Spleen (tissue), 11 donors: Measurements from ENCODE around the gene GP1BB. TPM values are rescaled to one million over a fixed set of nuclear protein-coding genes. Genes with fewer than 3 reads are reported as not detected.

ENCODE experiments used
- DNase-seq: peaks from one replicate; pipeline ENCODE4 v3.0.0-alpha.2; 2020
- H3K27ac ChIP-seq, 8 donors: fragments of 200-600 bp; sonication (generic) in 7 of 8; 1 replicate in 4 of 8; 2 replicates in 4 of 8; pipeline versions ENCODE4 v1.5.0 to v1.8.0; 2016 to 2021; ENCODE audit warnings: inconsistent platforms in 4 of 8, mild to moderate bottlenecking in 4 of 8, moderate library complexity in 1 of 8
- H3K27me3 ChIP-seq, 7 donors: fragments of 200-600 bp; sonication (generic) in 6 of 7; replicated peaks in 1 of 7; 1 replicate in 4 of 7; 2 replicates in 3 of 7; pipeline versions ENCODE4 v1.5.0 to v1.8.0; 2016 to 2021; ENCODE audit warnings: inconsistent platforms in 3 of 7, mild to moderate bottlenecking in 1 of 7
- H3K36me3 ChIP-seq, 6 donors: fragments of 200-600 bp; sonication (generic) in 5 of 6; 1 replicate in 4 of 6; 2 replicates in 2 of 6; pipeline versions ENCODE4 v1.5.0 to v1.8.0; 2016 to 2021; ENCODE audit warnings: inconsistent platforms in 2 of 6
- H3K4me1 ChIP-seq, 6 donors: fragments of 200-600 bp; sonication (generic) in 5 of 6; 1 replicate in 3 of 6; 2 replicates in 3 of 6; pipeline versions ENCODE4 v1.5.0 to v1.8.0; 2016 to 2021; ENCODE audit warnings: inconsistent platforms in 3 of 6
- H3K4me3 ChIP-seq, 8 donors: fragments of 200-600 bp; sonication (generic) in 7 of 8; 1 replicate in 4 of 8; 2 replicates in 4 of 8; pipeline versions ENCODE4 v1.5.0 to v1.8.0; 2016 to 2021; ENCODE audit warnings: inconsistent platforms in 4 of 8, mild to moderate bottlenecking in 4 of 8, moderate library complexity in 2 of 8
- H3K9me3 ChIP-seq, 8 donors: fragments of 200-600 bp; sonication (generic) in 7 of 8; 1 replicate in 4 of 8; 2 replicates in 4 of 8; pipeline versions ENCODE4 v1.5.0 to v1.8.0; 2016 to 2021; ENCODE audit warnings: inconsistent platforms in 4 of 8
- CTCF ChIP-seq, 11 experiments: fragments of 200-600 bp in 7 of 11; fragments of 450-650 bp in 4 of 11; sonication (generic) in 4 of 11; IDR thresholded peaks in 8 of 11; conservative IDR thresholded peaks in 3 of 11; 1 replicate in 7 of 11; 2 replicates in 4 of 11; pipeline versions ENCODE4 v1.4.0 to v1.8.0; 2016 to 2021; ENCODE audit warnings: antibody characterized with exemption in 11 of 11, inconsistent platforms in 4 of 11, mild to moderate bottlenecking in 1 of 11
- POLR2A ChIP-seq, 3 donors: fragments of 450-650 bp; IDR thresholded peaks; one replicate each; pipeline ENCODE4 v1.5.1; 2017; ENCODE audit warnings: antibody characterized with exemption in 3 of 3, mild to moderate bottlenecking in 1 of 3
- POLR2AphosphoS5 ChIP-seq, 3 donors: sonication (generic); formaldehyde crosslinking; IDR thresholded peaks; one replicate each; pipeline ENCODE4 v1.5.1; 2017; ENCODE audit warnings: antibody characterized with exemption in 3 of 3
- WGBS, 5 donors: extraction: QIAGEN DNeasy Blood & Tissue Kit in 3 of 5; methylation state at CpG; one replicate each; pipeline versions ENCODE4 v1.1.5 to v1.1.7; 2013 to 2018; 5-methylcytosine and 5-hydroxymethylcytosine counted together
- intact Hi-C: fragments of 100-400 bp; cut with DNase I; formaldehyde crosslinking; loops from one replicate; pipeline ENCODE4 v1.15.0; 2023; ENCODE audit warnings: low total_unique reads
- polyA plus RNA-seq, 3 donors: library from polyadenylated mRNA; stranded (reverse); fragments of 200-250 nt; gene quantifications; one replicate each; pipeline ENCODE4 v1.2.1, GENCODE V29; 2013
- total RNA-seq, 7 donors: library from RNA; depleted of rRNA in 3 of 7; stranded (reverse); fragments of >200 nt in 3 of 7; fragmentation: NEBNext Ultra II Directional in 4 of 7; extraction: Animal tissue kit (Norgen Biotek cat#: 25700) in 4 of 7; gene quantifications; one replicate each; pipeline versions ENCODE4 v1.1.0 to v1.2.1, GENCODE V29; 2016 to 2021
- donor health status: healthy with polysubstance abuse.
- donor health status: DM: no; HTN: no; CAD: no; lungs with moderate emphysema.
- donor health status: DM: no; HTN: no; CAD: no.
- donor health status: Bipolar disorder and iron deficiency.
- donor health status: healthy.
- donor health status: DM: no; HTN: no; CAD: no.
- donor health status: DM: yes; HTN: yes; CAD: no.

Gene GP1BB
- total and polyA plus RNA-seq, 10 donors = 4.2 to 25.4 (median 13.1) TPM

- intact Hi-C loops = no loop called here
- Histone ChIP-seq H3K36me3 (no peaks in the 10 kb centered on the region), H3K27me3 (peaks cover 0 to 24% (median 0%) of the 10 kb centered on the region in 7 donors), H3K27ac (peak overlapping the region in 5 of 8 donors; percentile 54 to 80 (median 72)), H3K4me1 (peaks cover 0 to 25% (median 2%) of the 10 kb centered on the region in 6 donors), H3K4me3 (no peak overlapping the region), H3K9me3 (no peaks in the 10 kb centered on the region)
- TF ChIP-seq POLR2AphosphoS5 (IDR thresholded peaks at IDR 0.05) (no peak), POLR2A (IDR thresholded peaks at IDR 0.05) (no peak), CTCF (IDR thresholded peaks at IDR 0.05 in 8 of 11, conservative IDR thresholded peaks at IDR 0.05 in 3 of 11) (no peak)
- 51 to 86% (median 70%) methylated on average over 7 of the region's 7 CpGs for WGBS, 5 donors
- DNase-seq = peak; percentile 22
Measured at GRCh38 chr22:19686946-19687345, 36.4 kb upstream of the GP1BB start.

- WGBS, 5 donors = 42 to 77% (median 64%) methylated on average over 17 to 22 of the region's 22 CpGs
- no peaks in the 10 kb centered on the region for H3K36me3 ChIP-seq
- peak overlapping the region in 2 of 8 donors; percentile 9 to 16 for H3K4me3 ChIP-seq
- peak overlapping the region in 6 of 8 donors; percentile 43 to 80 (median 64) for H3K27ac ChIP-seq
- H3K4me1 ChIP-seq = peaks cover 0 to 25% (median 2%) of the 10 kb centered on the region in 6 donors
- peak; percentile 90 for DNase-seq
- intact Hi-C loops = no loop called here
- no peaks in the 10 kb centered on the region for H3K9me3 ChIP-seq
- H3K27me3 ChIP-seq = peaks cover 0 to 24% (median 0%) of the 10 kb centered on the region in 7 donors
- TF ChIP-seq POLR2AphosphoS5 (IDR thresholded peaks at IDR 0.05) = peak in 1 of 3 donors; percentile 26
- TF ChIP-seq POLR2A (IDR thresholded peaks at IDR 0.05) = no peak
Measured at GRCh38 chr22:19687561-19688300, 35.6 kb upstream of the GP1BB start.

- WGBS, 5 donors = 47 to 74% (median 62%) methylated on average over 20 to 21 of the region's 21 CpGs
- peak; percentile 77 for DNase-seq
- Histone ChIP-seq H3K4me3 (peak overlapping the region in 1 of 8 donors; percentile 9), H3K27me3 (peaks cover 0 to 19% (median 0%) of the 10 kb centered on the region in 7 donors), H3K9me3 (no peaks in the 10 kb centered on the region), H3K4me1 (peaks cover 0 to 25% (median 2%) of the 10 kb centered on the region in 6 donors), H3K36me3 (no peaks in the 10 kb centered on the region), H3K27ac (peak overlapping the region in 6 of 8 donors; percentile 43 to 80 (median 64))
- no peak for TF ChIP-seq CTCF (IDR thresholded peaks at IDR 0.05 in 8 of 11, conservative IDR thresholded peaks at IDR 0.05 in 3 of 11)
- no peak for TF ChIP-seq POLR2A (IDR thresholded peaks at IDR 0.05)
- no peak for TF ChIP-seq POLR2AphosphoS5 (IDR thresholded peaks at IDR 0.05)
- intact Hi-C loops = no loop called here
Measured at GRCh38 chr22:19688301-19689290, 34.7 kb upstream of the GP1BB start.

GRCh38 chr22:19689408-19689807 is 33.9 kb upstream of the GP1BB start:
- intact Hi-C loops = no loop called here
- Histone ChIP-seq H3K27ac (peak overlapping the region in 1 of 8 donors; percentile 80), H3K9me3 (no peaks in the 10 kb centered on the region), H3K4me3 (no peak overlapping the region), H3K36me3 (no peaks in the 10 kb centered on the region), H3K4me1 (peaks cover 0 to 25% (median 2%) of the 10 kb centered on the region in 6 donors), H3K27me3 (peaks cover 0 to 19% (median 0%) of the 10 kb centered on the region in 7 donors)
- DNase-seq = peak; percentile 65
- no peak for TF ChIP-seq CTCF (IDR thresholded peaks at IDR 0.05 in 8 of 11, conservative IDR thresholded peaks at IDR 0.05 in 3 of 11)
- no peak for TF ChIP-seq POLR2A (IDR thresholded peaks at IDR 0.05)
- no peak for TF ChIP-seq POLR2AphosphoS5 (IDR thresholded peaks at IDR 0.05)
- WGBS, 5 donors = 42 to 68% (median 62%) methylated on average over 3 to 15 of the region's 15 CpGs
